Measurements from ENCODE around the gene CSNK2A3.
"Not testable (repeated sequence)": the region's sequence is repeated elsewhere in the genome, so short reads cannot be mapped to it uniquely, and the experiment has no call there.

Gene CSNK2A3

DNA sequence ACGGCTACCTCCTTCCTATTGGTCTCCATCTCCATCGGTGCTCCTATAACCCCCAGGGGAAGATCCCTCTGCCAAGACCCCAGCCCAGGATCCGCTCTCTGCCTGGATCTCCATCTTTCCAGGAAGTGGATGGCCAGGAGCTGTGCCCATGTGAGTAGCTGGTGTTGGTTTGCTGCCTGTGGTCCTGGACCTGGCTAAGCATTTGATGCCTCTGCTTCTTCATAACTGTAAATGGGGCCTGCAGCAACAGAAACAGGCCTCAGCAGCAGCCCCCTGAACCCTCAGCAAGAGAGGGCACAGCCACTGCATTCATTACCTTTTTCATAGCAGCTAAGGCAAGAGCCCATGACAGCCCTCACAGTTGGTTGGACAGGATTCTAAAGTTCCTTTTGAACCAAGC is 26.6 kb upstream of the CSNK2A3 start:
- DNase-seq (ENCODE audit: low read depth in 2 of 2): no peak

DNA sequence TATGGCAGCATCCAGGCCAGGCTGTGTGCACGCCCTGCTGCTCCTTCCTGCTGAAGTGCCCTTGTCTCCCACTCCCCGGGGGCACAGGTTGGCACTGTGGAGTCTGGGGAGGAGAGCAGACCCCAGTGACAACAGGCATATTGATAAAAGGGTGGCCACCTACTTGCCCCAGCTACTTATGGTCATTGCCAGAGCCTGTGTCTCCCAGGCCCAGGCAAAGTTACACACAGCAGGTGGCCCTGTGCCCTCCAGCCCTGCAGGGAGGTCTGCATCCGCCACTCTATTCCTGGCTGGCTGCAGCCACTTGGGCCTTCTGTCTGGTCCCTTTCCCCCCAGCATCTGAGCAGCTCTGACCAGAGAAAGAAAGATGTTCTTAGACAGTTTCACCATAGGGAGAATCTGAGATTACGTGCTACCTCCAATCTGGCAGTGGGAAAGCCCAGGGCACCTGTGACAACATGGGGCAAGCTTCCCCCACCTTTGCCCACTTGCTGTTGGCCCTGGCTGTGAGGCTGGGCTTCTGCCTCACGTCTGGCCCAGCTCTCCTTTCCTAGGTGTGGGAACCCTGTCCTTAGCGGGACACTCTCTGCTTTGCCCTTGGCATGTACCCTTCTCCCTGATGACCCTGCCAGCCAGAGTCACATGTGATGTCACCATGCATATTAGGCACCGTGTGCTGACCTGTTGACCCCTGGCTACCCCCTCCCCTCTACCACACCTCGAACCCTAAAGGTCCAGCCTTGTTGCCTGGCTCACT is 25.3 kb upstream of the CSNK2A3 start:
- no peak for DNase-seq (ENCODE audit: low read depth in 2 of 2)

- DNase-seq (ENCODE audit: low read depth in 2 of 2): no peak
These were observed 21.5 kb upstream of the CSNK2A3 start for GRCh38 chr11:11374358-11375148.

- no peak for DNase-seq (ENCODE audit: low read depth in 2 of 2)
These were observed 20.9 kb upstream of the CSNK2A3 start for GRCh38 chr11:11373934-11374333.

DNA sequence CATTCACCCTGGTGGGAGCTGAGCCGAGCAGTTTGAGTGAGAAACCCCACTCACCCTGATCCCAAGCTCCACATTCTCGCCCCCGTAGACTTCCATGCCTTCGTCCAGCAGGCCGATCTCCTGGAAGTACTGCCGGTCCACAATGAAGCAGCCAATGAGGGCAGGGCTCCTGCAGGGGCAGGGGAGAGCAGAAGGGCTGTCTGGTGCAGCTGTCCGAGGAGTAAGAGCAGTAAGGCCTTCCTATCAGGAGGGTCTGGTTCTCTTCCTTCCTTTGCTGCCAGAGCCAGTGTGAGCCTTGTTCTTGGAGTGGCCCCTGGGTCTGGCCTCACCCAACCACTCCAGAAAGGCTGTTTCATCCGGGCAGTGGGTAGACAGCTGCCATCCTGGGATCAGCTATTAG is 19.4 kb upstream of the CSNK2A3 start:
- no peak for DNase-seq (ENCODE audit: low read depth in 2 of 2)

- DNase-seq (ENCODE audit: low read depth in 2 of 2): no peak
These were observed 17.9 kb upstream of the CSNK2A3 start for GRCh38 chr11:11370962-11371303.

- no peak for DNase-seq (ENCODE audit: low read depth in 2 of 2)
These were observed 17.4 kb upstream of the CSNK2A3 start for GRCh38 chr11:11370255-11370961.

- DNase-seq (ENCODE audit: low read depth in 2 of 2): no peak
These were observed 13.7 kb upstream of the CSNK2A3 start for GRCh38 chr11:11366793-11367192.

DNA sequence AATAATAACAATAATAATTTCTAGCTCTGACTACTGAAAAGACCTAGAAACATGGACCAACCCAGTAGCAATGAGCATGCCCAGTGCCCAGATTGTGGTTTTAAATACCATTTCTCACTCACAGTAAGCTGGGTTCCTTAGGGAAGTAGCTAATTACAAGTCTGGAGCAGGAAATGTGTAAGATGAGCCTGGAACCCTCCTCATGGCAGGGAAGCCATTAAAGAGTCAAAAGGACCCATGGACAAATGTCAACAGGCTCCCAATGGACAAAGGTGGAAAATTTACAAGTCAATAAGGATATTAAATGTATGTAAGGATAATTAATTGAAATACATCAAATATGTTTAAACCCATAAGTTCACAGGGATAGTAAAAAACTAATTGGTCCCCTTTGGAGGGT is 10.6 kb upstream of the CSNK2A3 start:
- no peak for DNase-seq (ENCODE audit: low read depth in 2 of 2)

DNA sequence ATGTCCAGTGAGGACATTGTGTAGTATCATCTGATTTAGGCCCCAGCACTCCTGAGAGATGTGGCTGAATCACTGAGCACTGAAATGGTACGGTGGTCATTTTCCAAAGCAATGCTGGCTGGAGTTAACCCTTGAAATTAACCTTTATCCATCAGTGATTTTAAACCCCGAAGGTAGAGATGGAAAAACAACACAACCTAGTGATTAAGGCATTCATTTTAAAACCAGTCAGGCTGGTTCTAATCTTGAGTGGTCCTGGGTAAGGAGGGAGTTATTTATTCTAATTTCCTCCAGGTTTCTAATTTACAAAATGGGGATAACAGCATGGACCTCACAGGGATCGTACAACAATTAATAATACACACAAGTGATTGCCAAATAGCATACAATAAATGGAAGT is 6.6 kb upstream of the CSNK2A3 start:
- no peak for DNase-seq (ENCODE audit: low read depth in 2 of 2)

DNA sequence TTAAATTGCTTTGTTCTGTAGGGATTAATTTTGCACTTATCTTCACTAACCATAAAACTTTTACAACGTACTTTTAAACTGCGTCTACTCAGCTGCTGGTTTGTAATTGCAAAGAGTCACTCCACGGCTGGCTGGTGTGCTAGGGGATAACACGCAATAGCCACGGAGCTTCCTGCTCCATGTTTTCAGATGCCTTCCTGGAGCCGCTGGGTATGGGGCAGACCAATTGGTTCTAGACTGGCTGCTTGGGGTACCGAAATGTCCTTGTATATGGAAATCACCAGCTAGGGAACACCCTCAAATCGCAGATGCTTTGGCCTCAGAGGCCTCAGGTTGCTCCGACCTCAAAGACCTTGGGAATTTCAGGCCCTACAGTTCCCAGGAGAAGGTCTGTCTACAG is 3.8 kb upstream of the CSNK2A3 start:
- no peak for DNase-seq (ENCODE audit: low read depth in 2 of 2)

DNA sequence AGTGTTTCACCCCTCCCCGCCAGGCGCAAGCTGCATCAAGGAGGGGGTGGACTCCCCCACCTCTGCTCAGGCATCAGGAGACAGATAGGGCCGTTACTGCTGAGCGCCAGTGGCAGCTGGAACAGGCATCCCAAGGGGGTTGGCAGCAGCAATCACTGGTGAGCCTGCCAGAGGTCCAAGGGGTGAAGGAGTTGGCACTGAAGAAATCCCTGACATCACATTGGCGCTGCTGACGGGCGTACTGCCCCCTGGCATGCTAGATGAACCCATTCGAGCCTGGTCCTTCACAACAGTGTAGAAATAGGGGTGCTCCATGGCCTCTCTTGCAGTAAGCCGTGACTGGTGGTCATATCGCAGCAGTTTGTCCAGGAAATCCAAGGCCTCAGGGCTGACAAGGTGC is 1.2 kb downstream of the CSNK2A3 start:
- DNase-seq (ENCODE audit: low read depth in 2 of 2): not testable (repeated sequence)

GRCh38 chr11:11351042-11351586 is 1.9 kb downstream of the CSNK2A3 start:
- DNase-seq (ENCODE audit: low read depth in 2 of 2): no peak

- DNase-seq (ENCODE audit: low read depth in 2 of 2): no peak
These were observed 3.1 kb downstream of the CSNK2A3 start for GRCh38 chr11:11349870-11350337.

DNA sequence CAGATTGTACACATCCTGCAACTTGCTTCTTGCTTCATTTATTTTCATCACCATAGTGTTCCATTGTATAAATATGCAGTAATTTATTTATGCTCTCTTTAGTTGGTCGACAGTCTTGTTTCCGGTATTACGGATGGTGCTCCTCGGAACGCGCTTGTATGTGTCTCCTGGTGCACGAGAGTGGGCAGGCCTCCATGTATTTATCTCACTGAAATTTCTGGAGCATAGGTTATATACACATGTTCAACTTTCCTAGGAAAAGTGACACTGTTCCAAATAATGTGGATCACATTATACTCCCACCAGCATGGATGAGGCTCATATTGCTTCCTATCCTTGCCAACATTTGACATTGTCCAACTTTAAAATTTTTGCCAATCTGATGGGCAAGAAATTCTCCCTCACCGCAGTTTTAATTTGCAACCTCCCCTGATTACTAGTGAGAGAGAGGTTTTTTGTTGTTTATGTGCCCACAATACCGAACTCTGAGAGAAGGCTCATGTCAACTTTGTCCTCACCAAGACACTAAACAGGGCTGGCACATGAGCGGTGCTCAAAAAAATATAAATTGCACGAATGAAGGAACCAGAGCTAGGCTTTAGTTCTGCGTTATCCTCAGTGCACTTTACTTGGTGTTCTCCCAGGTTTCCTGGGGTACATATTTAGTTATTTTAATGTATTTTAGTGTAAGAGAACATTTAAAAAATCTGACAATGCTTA is 3.8 kb downstream of the CSNK2A3 start:
- no peak for DNase-seq (ENCODE audit: low read depth in 2 of 2)

GRCh38 chr11:11348303-11348702 is 4.7 kb downstream of the CSNK2A3 start:
- no peak for DNase-seq (ENCODE audit: low read depth in 2 of 2)

DNA sequence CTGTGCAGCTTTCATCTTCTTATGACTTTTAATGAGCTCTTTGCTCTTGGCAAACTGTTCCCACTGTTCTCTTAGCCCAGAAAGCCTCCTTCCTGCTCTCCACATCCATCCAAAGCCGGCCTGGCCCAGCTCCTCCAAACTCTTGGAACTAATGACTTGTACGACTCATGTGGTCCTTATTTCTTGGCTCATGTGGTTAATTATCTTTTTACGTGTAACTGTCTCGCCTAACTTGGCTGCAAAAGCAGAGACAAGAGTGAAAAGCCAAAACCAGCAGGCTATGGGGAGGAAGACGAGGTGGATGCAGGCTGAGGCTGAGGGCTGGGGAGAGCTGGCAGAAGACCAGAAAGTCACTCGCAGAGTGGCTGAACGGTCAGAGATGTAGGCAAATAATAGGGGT is 5.5 kb downstream of the CSNK2A3 start:
- DNase-seq (ENCODE audit: low read depth in 2 of 2): no peak

- DNase-seq (ENCODE audit: low read depth in 2 of 2): no peak
These were observed 6.7 kb downstream of the CSNK2A3 start for GRCh38 chr11:11346303-11346702.

- DNase-seq (ENCODE audit: low read depth in 2 of 2): no peak
These were observed 8.0 kb downstream of the CSNK2A3 start for GRCh38 chr11:11345099-11345498.

- DNase-seq (ENCODE audit: low read depth in 2 of 2): no peak
These were observed 9.0 kb downstream of the CSNK2A3 start for GRCh38 chr11:11344045-11344444.

GRCh38 chr11:11338304-11338703 is 14.7 kb downstream of the CSNK2A3 start:
- DNase-seq (ENCODE audit: low read depth in 2 of 2): no peak

GRCh38 chr11:11336664-11337063 is 16.4 kb downstream of the CSNK2A3 start:
- DNase-seq (ENCODE audit: low read depth in 2 of 2): no peak
